A673 (cell line): Measurements from ENCODE around the gene FAM131B.

Experiments used
- CTCF ChIP-seq: fragments of 300-800, 200-600 bp; sonication (generic); conservative IDR thresholded peaks from 2 replicates; pipeline ENCODE4 v1.5.1; 2017; ENCODE audit warnings: low read depth, mild to moderate bottlenecking, antibody characterized with exemption, low read length, moderate library complexity, mixed read lengths
- EZH2 ChIP-seq: fragments of 200-600 bp; sonication (generic); IDR thresholded peaks from 2 replicates; pipeline ENCODE4 v1.6.1; 2017; ENCODE audit warnings: borderline replicate concordance, low read depth, mild to moderate bottlenecking, mixed read lengths, antibody characterized with exemption, low read length; ENCODE audit not compliant: poor library complexity, severe bottlenecking

GRCh38 chr7:143308632-143309031 is 53.9 kb downstream of the FAM131B start:
- no peak for TF ChIP-seq CTCF
- TF ChIP-seq EZH2, result no peak
